B cell (primary cell): Measurements from ENCODE around the gene C16orf46. TPM values are rescaled to one million over a fixed set of nuclear protein-coding genes. Genes with fewer than 3 reads are reported as not detected.

Source experiments
- ATAC-seq: fragments of 200-7000 bp; cut with Tn5 transposase; one replicate; pipeline ENCODE4 v1.10.0; 2021; ENCODE audit warnings: low read depth, mild to moderate bottlenecking, moderate number of reproducible peaks, moderate library complexity
- CTCF ChIA-PET: fragments of 350-600 bp; sonication (Branson Sonifier 250); formaldehyde crosslinking; loops from one replicate; lab custom pipeline; 2021; ENCODE audit warnings: antibody characterized with exemption, inconsistent platforms; lab: Charles Lee
- POLR2A ChIA-PET: fragments of 350-600 bp; sonication (Branson Sonifier 250); formaldehyde crosslinking; loops from one replicate; lab custom pipeline; 2021; ENCODE audit warnings: antibody characterized with exemption; lab: Charles Lee
- DNase-seq: peaks from one replicate; pipeline ENCODE4 v3.0.0; 2013
- H2AFZ ChIP-seq: 2 replicates; pipeline ENCODE4 v1.6.1; 2012; ENCODE audit warnings: mild to moderate bottlenecking, low read depth, low read length; ENCODE audit not compliant: insufficient read depth, poor library complexity, severe bottlenecking
- H3K27ac ChIP-seq, 2 donors: 1 replicate in 1 of 2; 2 replicates in 1 of 2; pipeline ENCODE4 v1.5.1; 2012 to 2013; ENCODE audit warnings: low read length in 2 of 2, mild to moderate bottlenecking in 2 of 2, moderate library complexity in 1 of 2
- H3K27me3 ChIP-seq, 4 experiments: fragments of 200-600 bp in 1 of 4; sonication (generic) in 1 of 4; replicated peaks in 1 of 4; 1 replicate in 2 of 4; 2 replicates in 2 of 4; pipeline versions ENCODE4 v1.6.1 to v1.7.0; 2013 to 2016; ENCODE audit warnings: low read length in 3 of 4, mild to moderate bottlenecking in 2 of 4, mixed read lengths in 1 of 4, moderate library complexity in 1 of 4; ENCODE audit not compliant: insufficient read depth in 4 of 4, control insufficient read depth in 3 of 4; ENCODE audit errors: control extremely low read depth in 1 of 4
- H3K36me3 ChIP-seq, 2 experiments: replicated peaks in 1 of 2; 1 replicate in 1 of 2; 2 replicates in 1 of 2; pipeline versions ENCODE4 v1.6.1 to v1.7.1; 2013; ENCODE audit warnings: low read length in 1 of 2; ENCODE audit not compliant: insufficient read depth in 2 of 2, control insufficient read depth in 1 of 2; ENCODE audit errors: control extremely low read depth in 1 of 2, extremely low read depth in 1 of 2
- H3K4me1 ChIP-seq, 2 donors: fragments of 200-600 bp in 1 of 2; sonication (generic) in 1 of 2; 1 replicate in 1 of 2; 2 replicates in 1 of 2; pipeline versions ENCODE4 v1.5.1 to v1.6.1; 2013 to 2017; ENCODE audit warnings: low read length in 2 of 2; ENCODE audit not compliant: control insufficient read depth in 2 of 2, insufficient read depth in 2 of 2
- H3K4me2 ChIP-seq: replicated peaks from 2 replicates; pipeline ENCODE3; 2012; ENCODE audit warnings: mild to moderate bottlenecking, low read depth, low read length; ENCODE audit not compliant: poor library complexity, severe bottlenecking
- H3K4me3 ChIP-seq, 5 experiments: fragments of 200-600 bp in 1 of 5; sonication (generic) in 1 of 5; 1 replicate in 3 of 5; 2 replicates in 2 of 5; pipeline versions ENCODE4 v1.5.1 to v1.7.0; 2011 to 2016; ENCODE audit warnings: low read length in 4 of 5, mild to moderate bottlenecking in 4 of 5, low read depth in 2 of 5, control low read depth in 1 of 5, moderate library complexity in 1 of 5; ENCODE audit not compliant: insufficient read depth in 1 of 5; ENCODE audit errors: control extremely low read depth in 1 of 5, extremely low read depth in 1 of 5
- H3K79me2 ChIP-seq: fragments of 200-600 bp; sonication (generic); one replicate; pipeline ENCODE4 v1.6.0; 2016; ENCODE audit warnings: low read length; ENCODE audit not compliant: control insufficient read depth, insufficient read depth
- H3K9ac ChIP-seq: fragments of 200-600 bp; sonication (generic); 2 replicates; pipeline ENCODE4 v1.6.1; 2017; ENCODE audit warnings: mild to moderate bottlenecking, low read length, moderate library complexity
- H3K9me3 ChIP-seq, 3 donors: one replicate each; pipeline versions ENCODE4 v1.6.1 to v1.7.1; 2013; ENCODE audit warnings: low read length in 2 of 3; ENCODE audit not compliant: control insufficient read depth in 2 of 3, insufficient read depth in 1 of 3; ENCODE audit errors: control extremely low read depth in 1 of 3
- H4K20me1 ChIP-seq: 2 replicates; pipeline ENCODE4 v1.6.0; 2012; ENCODE audit warnings: mild to moderate bottlenecking, low read length; ENCODE audit not compliant: insufficient read depth, control insufficient read depth, poor library complexity, severe bottlenecking
- H3K27ac Mint-ChIP-seq: one replicate; pipeline ENCODE4 v1.8.0; 2021; ENCODE audit warnings: mixed read lengths
- H3K27me3 Mint-ChIP-seq: one replicate; pipeline ENCODE4 v1.8.0; 2021; ENCODE audit warnings: mixed read lengths
- H3K4me1 Mint-ChIP-seq: one replicate; pipeline ENCODE4 v1.8.0; 2021; ENCODE audit warnings: mixed read lengths
- H3K4me3 Mint-ChIP-seq: one replicate; pipeline ENCODE4 v1.8.0; 2021; ENCODE audit warnings: mixed read lengths
- H3K9me3 Mint-ChIP-seq: one replicate; pipeline ENCODE4 v1.8.0; 2022; ENCODE audit warnings: mixed read lengths; ENCODE audit not compliant: insufficient read depth
- CTCF ChIP-seq: fragments of 200-600 bp; IDR thresholded peaks from one replicate; pipeline ENCODE4 v1.8.0; 2022; ENCODE audit warnings: antibody characterized with exemption, mild to moderate bottlenecking
- EZH2 ChIP-seq: IDR thresholded peaks from 2 replicates; pipeline ENCODE4 v1.6.1; 2012; ENCODE audit warnings: borderline replicate concordance, low read depth, mild to moderate bottlenecking, moderate library complexity, low read length; ENCODE audit not compliant: insufficient read depth, poor library complexity, severe bottlenecking
- WGBS: methylation state at CpG from one replicate; pipeline ENCODE4 v1.1.5; 2013; ENCODE audit warnings: missing lambda C conversion rate; ENCODE audit not compliant: insufficient coverage; 5-methylcytosine and 5-hydroxymethylcytosine counted together
- intact Hi-C: fragments of 100-400 bp; cut with micrococcal nuclease; formaldehyde crosslinking; loops from one replicate; pipeline ENCODE4 v1.10.0; 2022
- polyA plus RNA-seq: library from polyadenylated mRNA; depleted of rRNA; stranded (reverse); fragments of >200 nt; gene quantifications from 2 replicates; pipeline ENCODE4 v1.2.3, GENCODE V29; 2012
- total RNA-seq, 2 donors: library from RNA; stranded (reverse); fragments of 120-200 nt in 1 of 2; gene quantifications; 1 replicate in 1 of 2; 2 replicates in 1 of 2; pipeline versions ENCODE4 v1.2.3 to v1.2.4, GENCODE V29; 2013 to 2022

The C16orf46 gene
- total and polyA plus RNA-seq, 2 donors (not counting 1 experiment from before 2014, with no cell fraction given) = 0.28 TPM; not detected in 1

DNA sequence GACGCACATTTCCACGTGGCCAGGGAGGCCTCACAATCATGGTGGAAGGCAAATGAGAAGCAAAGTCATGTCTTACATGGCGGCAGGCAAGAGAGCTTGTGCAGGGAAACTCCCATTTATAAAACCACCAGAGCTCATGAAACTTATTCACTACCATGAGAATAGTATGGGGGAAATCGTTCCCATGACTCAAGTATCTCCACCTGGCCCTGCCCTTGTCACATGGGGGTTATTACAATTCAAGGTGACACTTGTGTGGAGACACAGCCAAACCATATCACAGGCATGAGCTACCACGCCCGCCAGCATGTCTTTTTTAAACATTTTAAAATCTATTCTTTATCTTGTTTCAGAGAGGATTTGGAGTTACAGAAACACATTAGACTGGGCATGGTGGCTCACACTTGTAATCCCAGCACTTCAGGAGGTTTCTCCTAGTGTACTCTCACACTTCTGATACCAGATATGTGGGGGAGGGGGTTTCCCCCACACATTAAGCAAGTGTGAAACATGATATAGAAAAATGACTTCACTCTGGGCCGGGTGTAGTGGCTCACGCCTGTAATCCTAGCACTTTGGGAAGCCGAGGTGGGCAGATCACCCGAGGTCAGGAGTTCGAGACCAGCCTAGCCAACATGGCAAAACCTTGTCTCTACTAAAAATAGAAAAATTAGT lies 47.0 kb downstream of the C16orf46 start:
- H3K9me3 ChIP-seq = no peaks in the 10 kb centered on the region
- TF ChIP-seq EZH2 (no peak), CTCF (no peak)
- Mint-ChIP-seq H3K9me3 (no peaks in the 10 kb centered on the region), H3K27ac (no peak overlapping the region), H3K27me3 (no peaks in the 10 kb centered on the region), H3K4me3 (no peak overlapping the region), H3K4me1 (peaks cover under 1% of the 10 kb centered on the region)
- CTCF ChIA-PET = interaction anchor here (1.0 to 10.0 kb wide), 2 partner anchors 25 to 158 kb away, joined by 4 to 99 read pairs; partner anchors contain the start of genes CENPN and CMC2
- no peak overlapping the region for H3K4me3 ChIP-seq
- H4K20me1 ChIP-seq = no peaks in the 10 kb centered on the region
- H3K79me2 ChIP-seq = no peaks in the 10 kb centered on the region
- POLR2A ChIA-PET = no interaction called here
- intact Hi-C loops = loop anchor here (10.0 kb wide), 1 partner anchor 285 kb away; the partner anchor contains the start of gene GAN
- peaks cover 0 to 5% of the 10 kb centered on the region in 2 experiments for H3K36me3 ChIP-seq
- no peaks in the 10 kb centered on the region for H3K27me3 ChIP-seq
- H2AFZ ChIP-seq = no peak overlapping the region
- 95% methylated on average over 6 of the region's 11 CpGs for WGBS
- DNase-seq = no peak
- no peak overlapping the region for H3K4me2 ChIP-seq
- no peak overlapping the region for H3K9ac ChIP-seq
- H3K4me1 ChIP-seq = no peaks in the 10 kb centered on the region
- no peak for ATAC-seq
- H3K27ac ChIP-seq = no peak overlapping the region

DNA sequence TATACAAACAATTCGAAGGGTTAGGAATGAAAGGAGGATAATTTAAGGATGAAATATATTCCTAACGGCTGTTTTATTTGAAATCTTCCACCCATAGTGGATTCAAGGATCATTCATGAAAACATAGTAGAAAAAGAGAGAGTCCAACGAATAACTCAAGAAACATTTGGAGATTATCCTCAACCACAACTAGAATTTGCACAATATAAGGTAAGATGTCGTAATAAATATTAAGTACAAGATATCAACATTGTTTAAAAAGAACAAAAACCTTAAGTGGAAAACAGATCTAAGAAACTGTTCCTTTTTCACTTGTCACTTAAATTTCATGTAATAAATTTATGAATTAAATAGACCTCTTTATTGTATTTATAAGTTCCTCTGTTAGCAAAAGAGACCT lies 50.6 kb downstream of the C16orf46 start:
- Histone ChIP-seq H3K9me3 (no peaks in the 10 kb centered on the region), H3K27me3 (no peaks in the 10 kb centered on the region), H3K4me1 (no peaks in the 10 kb centered on the region), H4K20me1 (no peaks in the 10 kb centered on the region), H3K79me2 (no peaks in the 10 kb centered on the region), H2AFZ (no peak overlapping the region), H3K27ac (no peak overlapping the region), H3K4me2 (no peak overlapping the region), H3K36me3 (peaks cover 0 to 10% of the 10 kb centered on the region in 2 experiments), H3K4me3 (no peak overlapping the region), H3K9ac (no peak overlapping the region)
- Mint-ChIP-seq H3K27ac (no peak overlapping the region), H3K4me3 (no peak overlapping the region), H3K9me3 (no peaks in the 10 kb centered on the region), H3K27me3 (no peaks in the 10 kb centered on the region), H3K4me1 (no peaks in the 10 kb centered on the region)
- intact Hi-C loops = no loop called here
- no peak for ATAC-seq
- TF ChIP-seq CTCF (no peak), EZH2 (no peak)
- WGBS = no CpG with 5 or more reads among the region's 4 CpGs
- ChIA-PET POLR2A (no interaction called here), CTCF (interaction anchor here (1.0 to 2.7 kb wide), 2 partner anchors 9 to 20 kb away, joined by 4 to 10 read pairs; partner anchors contain the start of genes ATMIN, CENPN and CMC2)
- DNase-seq = no peak
